NCI-H82 treated with DMSO at 0.1 percent for 48 hours (cell line): ENCODE measurements around the gene ABCB11.

Experiments used
- DNase-seq: peaks from one replicate; lab custom pipeline; 2025; ENCODE audit not compliant: unreplicated experiment; lab: John Stamatoyannopoulos, UW

ABCB11 gene

DNA sequence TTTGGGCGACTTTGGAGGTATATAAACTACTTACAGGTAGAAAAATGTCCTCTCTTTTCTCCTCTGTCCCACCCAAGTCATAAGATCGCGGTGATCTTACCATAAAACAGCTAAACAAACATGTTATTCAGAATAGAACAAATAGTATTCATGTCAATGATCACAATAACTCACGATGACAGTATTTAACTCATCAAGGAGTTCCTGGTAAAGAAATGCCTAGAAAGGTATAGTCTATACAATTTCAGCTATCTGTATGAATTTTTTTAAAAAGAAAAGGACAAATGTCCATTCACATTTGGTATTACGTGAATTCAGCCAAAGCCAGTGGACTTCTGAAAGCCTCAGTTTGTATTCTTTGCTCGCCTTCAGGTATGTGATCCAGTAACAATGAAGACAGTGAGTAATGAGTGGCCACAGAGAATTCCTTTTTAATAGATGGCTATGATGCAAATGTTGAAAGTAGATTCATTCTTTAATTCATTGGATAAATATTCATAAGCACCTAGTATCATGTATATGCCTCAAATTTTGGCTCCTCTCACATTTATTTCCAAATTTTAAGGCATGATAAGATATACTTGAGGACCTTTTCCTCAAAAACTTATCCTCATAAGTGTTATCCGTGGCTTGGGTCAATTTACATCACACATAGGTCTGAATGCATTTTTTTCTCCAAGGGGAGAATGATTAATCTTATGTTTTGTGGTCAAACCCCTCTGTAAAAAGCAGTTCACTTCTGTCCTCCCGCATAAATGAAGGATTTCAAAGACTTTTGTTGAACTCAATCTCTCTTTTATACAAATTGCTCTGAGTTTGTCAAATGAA is 20.3 kb downstream of the ABCB11 start:
- no peak for DNase-seq

DNA sequence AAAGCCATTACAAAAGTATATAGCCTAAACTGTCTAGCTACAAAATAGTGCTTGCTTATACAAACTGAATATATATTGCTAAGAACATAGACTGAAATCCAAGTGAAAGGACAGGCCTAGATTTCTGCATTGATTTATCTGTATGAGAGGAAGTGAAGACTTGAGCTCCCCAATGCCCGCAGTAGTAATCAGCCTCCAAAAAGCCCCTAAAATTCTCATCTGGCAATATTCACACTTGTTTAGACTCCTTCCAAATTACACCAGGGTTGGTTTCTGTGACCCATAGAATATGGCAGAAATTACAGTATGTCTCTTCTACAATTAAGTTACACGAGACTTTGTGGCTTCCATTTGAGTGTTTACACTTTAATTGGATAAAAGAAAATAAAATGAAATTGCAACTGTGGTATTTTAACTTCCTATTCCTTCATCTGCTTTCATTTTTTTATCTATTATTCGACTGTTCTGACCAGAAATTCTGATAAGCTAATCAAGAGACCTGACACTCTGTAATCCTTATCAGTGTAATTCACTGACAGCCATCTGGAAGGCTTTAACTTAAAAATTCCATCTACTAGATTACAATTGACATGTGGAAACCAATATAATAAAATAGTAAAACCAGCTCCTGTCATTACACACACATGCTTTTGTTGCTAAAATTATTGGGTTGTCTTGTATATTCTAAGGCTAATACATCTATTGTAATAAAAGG is 21.1 kb downstream of the ABCB11 start:
- DNase-seq = no peak

DNA sequence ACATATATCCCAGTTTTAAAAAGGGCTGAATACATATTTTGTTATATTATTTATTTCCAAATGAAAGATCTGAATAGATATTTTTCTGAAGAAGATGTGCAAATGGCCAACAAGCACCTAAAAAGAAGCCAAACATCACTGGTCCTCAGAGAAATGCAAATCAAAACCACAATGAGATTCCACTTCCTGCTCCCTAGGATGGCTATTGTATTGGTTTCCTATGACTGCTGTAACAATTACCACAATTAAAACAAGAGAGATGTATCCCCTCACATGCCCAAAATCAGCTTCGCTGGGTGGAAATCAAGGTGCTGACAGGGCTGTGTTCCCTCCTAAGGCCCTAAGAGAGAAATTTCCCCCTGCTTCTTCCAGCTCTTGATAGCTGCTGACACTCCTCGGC is 23.2 kb downstream of the ABCB11 start:
- no peak for DNase-seq

- DNase-seq = no peak
Measured at GRCh38 chr2:169007356-169007755, 23.8 kb downstream of the ABCB11 start.

DNA sequence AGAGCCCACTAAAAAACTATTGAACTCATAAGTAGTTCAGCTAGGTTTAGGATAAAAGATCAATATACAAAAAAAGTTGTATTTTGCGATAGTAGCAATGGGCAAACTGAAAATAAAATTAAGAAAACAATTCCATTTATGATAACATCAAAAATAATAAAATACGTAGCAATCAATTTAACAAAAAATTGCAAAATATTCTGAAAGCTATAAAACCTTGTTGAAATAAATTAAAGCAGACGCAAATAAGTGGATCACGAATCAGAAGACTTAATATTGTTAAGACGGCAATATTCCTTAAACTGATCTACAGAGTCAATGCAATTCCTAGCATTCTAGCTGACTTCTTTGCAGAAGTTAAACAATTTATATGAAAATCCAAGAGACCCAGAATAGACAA is 24.5 kb downstream of the ABCB11 start:
- no peak for DNase-seq

GRCh38 chr2:169005994-169006393 is 25.1 kb downstream of the ABCB11 start:
- no peak for DNase-seq

DNA sequence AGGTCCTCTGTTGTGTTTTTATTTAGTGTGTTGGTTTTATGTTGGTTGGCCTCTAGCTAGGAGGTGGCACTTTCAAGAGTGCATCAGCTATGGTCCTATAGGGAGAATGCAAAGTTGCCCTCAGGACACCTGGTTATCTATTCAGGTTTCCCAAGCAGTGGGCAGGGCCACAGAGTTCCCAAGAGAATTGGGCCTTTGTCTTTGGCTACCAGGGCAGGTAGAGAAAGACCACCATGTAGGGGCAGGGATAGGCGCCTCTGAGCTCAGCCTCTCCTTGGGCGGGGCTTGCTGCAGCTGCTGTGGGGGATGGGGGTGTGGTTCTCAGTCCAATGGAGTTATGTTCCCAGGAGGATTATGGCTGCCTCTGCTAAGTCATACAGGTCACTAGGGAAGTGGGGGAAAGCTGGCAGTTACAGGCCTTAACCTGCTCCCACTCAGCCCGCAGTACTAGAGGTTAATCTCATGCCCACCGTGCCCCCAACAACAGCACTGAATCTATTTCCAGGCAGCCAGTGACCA is 26.0 kb downstream of the ABCB11 start:
- DNase-seq = no peak

GRCh38 chr2:169002161-169002738 is 28.9 kb downstream of the ABCB11 start:
- DNase-seq = no peak

GRCh38 chr2:169001116-169001815 is 29.9 kb downstream of the ABCB11 start:
- DNase-seq = no peak

GRCh38 chr2:168999668-169000213 is 31.4 kb downstream of the ABCB11 start:
- DNase-seq = no peak

- no peak for DNase-seq
Measured at GRCh38 chr2:168998609-168999211, 32.4 kb downstream of the ABCB11 start.

DNA sequence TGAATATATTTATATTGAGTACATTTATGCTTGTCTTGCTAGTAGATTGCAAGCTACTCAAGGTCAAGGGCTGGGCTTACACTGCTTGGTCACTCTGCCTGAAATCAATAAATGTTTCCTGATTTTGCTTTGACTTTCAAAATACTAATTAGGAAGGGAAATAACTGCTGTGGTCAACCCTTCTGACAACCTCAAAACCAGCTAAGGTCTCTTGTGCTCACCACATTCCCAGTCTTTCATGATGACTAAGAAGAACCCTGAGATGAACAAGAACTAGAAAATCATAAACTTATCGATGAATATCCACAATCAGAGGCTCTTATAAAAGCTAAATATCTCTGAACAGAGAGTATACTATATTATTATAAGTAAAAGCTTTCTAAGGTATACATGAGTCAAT is 33.3 kb downstream of the ABCB11 start:
- DNase-seq = no peak

DNA sequence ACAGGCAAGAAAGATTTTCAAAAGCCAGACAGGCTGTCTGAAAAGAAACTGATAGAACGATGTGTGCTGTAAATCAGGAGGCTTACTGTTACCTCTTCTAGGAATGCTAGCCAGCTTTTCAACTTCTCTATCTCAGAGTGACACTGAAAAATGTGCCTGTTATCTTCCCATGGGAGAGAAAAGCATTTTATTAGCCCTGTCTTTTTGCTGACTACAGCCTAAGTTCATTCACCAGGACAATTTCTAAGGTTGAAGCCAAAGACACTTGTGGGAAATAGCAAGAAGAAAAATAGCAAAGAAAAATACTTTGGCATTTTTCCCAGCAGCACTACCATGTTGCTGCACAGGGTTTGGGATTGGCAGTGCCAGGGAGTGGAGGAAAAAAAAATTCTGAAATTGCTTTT is 34.0 kb downstream of the ABCB11 start:
- no peak for DNase-seq

DNA sequence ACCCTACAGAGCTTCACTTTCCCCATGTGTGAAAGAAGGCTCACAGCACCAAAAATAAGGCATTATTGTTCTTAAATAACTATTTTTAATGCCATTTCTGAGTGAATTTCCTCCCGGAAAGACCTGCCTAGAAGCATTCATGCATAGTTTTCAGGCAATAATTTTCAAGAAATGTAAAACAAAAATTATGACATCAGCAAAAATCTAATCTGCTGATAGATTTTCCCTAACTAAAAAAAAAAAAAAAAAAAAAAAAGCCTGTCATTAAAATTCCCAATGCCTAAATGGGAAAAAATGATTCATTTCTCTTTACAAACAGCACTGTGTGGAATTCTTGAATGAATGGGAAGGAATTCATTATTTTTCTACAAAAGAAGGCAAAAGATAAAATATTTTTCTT is 35.4 kb downstream of the ABCB11 start:
- DNase-seq = no peak

DNA sequence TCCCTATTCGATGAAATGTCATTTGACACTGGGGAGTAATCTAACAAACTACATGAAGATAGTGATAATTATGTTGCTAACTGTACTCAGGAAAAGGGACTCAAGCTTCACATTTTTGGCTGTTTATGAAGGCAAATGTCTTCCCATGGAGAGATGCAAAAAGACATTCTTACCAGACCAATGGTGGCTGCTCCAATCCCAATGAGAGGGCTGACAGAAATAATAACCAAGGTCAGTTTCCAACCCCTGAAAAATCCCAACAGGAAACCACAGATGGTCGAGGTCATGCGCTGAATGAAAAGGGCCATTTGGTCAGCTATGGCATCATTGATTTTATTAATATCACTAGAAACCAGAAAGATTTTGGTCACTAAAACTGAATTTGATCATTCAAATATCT is 37.6 kb downstream of the ABCB11 start:
- DNase-seq = no peak

DNA sequence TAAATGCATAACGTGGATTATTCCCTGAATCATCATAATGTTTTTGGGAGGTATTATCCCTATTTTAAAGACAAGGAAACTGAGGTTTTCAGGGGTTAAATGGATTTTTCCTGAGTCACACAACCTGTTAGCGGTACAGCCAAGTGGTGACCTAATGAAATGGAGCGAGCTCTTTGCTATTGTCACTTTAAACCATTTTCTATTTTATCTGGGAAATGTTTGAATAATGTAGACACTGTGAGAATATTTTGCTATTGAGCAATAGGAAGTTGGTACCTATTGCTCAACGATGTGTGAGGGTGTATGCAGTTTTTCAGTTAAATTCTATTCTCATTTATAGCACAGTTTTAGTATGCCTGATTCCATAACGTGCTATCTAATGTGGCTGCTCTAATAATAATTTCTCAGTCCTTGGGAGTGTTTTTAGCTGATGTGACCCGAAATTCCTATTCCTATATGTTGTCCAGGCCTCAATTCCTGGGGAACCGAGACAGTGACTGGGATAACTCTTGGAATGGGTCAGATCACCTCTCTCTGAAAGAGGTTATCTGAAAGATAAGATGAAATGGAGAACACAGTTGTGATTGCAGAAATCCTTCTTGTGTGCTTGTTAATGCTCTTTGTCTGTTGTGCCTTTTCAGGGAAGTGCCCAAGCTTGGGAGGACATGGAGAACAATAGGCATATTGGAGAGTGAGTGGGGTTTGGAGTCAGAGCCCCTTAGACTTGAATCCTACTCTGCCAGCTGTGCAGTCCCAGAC is 38.4 kb downstream of the ABCB11 start:
- no peak for DNase-seq

DNA sequence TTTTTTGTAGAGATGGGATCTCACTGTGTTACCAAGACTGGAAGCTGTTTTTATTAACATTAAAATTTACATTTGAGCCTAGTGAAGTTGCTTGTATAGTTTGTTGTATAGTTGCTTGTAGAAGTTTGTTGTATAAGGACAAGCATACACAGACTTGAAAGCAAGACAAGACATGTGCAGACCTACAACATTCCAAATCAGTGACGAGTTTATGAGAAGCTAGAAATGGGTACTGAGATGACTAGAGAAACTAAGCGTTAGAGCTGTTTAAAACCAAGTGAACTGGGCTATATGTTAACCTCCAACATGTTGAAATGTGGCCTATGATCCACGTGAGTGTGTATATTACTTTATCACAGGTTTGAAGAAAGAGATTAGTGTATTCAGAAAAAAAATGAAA is 39.1 kb downstream of the ABCB11 start:
- DNase-seq = no peak

GRCh38 chr2:168988755-168989154 is 42.4 kb downstream of the ABCB11 start:
- DNase-seq = no peak

DNA sequence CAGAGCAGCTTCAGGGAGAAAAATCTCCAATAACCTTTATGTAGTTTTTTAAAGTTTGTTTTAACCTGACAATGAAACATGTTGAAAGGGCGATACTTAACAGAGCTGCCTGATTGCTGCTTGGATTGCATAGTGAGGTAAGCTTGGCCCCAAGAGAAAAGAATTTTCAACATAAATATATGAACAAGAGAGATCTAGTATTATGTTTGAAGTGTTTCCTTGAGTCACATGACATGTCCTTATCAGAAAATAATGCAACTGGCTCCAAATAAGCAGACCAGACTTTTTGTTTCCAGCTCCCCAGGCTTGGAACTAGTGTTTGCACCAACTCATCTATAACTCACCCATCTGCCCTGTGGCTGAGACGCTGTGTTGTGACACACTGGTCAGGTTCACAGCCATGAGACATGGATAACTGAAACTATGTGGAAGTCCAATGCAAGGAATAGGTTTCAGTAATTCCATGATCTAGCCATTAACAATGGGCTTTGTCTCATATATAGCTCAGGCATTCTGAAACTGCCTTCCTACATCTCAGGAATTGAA is 44.7 kb downstream of the ABCB11 start:
- DNase-seq = no peak

DNA sequence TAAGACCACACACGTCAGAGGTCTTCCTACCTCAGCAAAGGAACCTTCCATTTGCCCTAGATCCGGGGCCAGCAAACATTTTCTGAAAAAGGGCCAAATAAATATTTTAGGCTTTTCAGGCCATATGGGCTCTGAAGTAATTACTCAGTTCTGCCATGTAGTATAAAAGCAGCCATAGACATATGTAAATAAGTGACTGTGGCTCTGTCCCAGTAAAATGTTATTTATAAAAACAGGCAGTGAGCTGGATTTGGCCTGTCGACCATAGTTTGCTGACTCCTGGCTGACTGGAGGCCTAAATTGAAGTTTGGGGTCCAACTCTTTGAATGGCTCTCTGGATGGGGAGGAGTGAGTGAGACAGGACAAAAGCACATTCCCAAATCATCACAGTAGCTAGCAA is 49.5 kb downstream of the ABCB11 start:
- DNase-seq = no peak
